WTC11 (cell line): ENCODE results near the gene LMBR1. TPM values are rescaled to one million over a fixed set of nuclear protein-coding genes. Genes with fewer than 3 reads are reported as not detected.
"Not testable (repeated sequence)": the region's sequence is repeated elsewhere in the genome, so short reads cannot be mapped to it uniquely, and the experiment has no call there.

Experiments used
- ATAC-seq: fragments of 200-7000 bp; cut with Tn5 transposase; 2 replicates; pipeline ENCODE4 v1.10.0; 2021; ENCODE audit warnings: mild to moderate bottlenecking, moderate library complexity
- CTCF ChIA-PET: fragments of 300-600 bp; sonication (Branson Sonifier 250); formaldehyde crosslinking; loops from one replicate; lab custom pipeline; 2021; ENCODE audit warnings: antibody characterized with exemption; lab: Charles Lee
- POLR2A ChIA-PET: fragments of 350-600 bp; sonication (Branson Sonifier 250); formaldehyde crosslinking; loops from one replicate; lab custom pipeline; 2021; ENCODE audit warnings: antibody characterized with exemption; lab: Charles Lee
- DNase-seq: peaks from one replicate; pipeline ENCODE4 v3.0.0; 2021; ENCODE audit warnings: low spot score
- H3K27ac Mint-ChIP-seq: 2 replicates; pipeline ENCODE4 v1.8.0; 2021; ENCODE audit warnings: mixed read lengths
- H3K27me3 Mint-ChIP-seq: 2 replicates; pipeline ENCODE4 v1.8.0; 2021; ENCODE audit warnings: low read depth, mild to moderate bottlenecking, moderate library complexity, mixed read lengths
- H3K36me3 Mint-ChIP-seq: 2 replicates; pipeline ENCODE4 v1.8.0; 2021; ENCODE audit warnings: mixed read lengths
- H3K4me1 Mint-ChIP-seq: 2 replicates; pipeline ENCODE4 v1.8.0; 2022; ENCODE audit warnings: mixed read lengths
- H3K4me3 Mint-ChIP-seq: 2 replicates; pipeline ENCODE4 v1.8.0; 2021; ENCODE audit warnings: mild to moderate bottlenecking, moderate library complexity, mixed read lengths
- H3K9me3 Mint-ChIP-seq: 2 replicates; pipeline ENCODE4 v1.8.0; 2021; ENCODE audit warnings: mixed read lengths
- ESRRA ChIP-seq: sonication (generic); formaldehyde crosslinking; IDR thresholded peaks from 2 replicates; pipeline ENCODE4 v1.8.1; 2022; ENCODE audit warnings: mild to moderate bottlenecking, missing genetic modification reagents, borderline replicate concordance
- GABPB1 ChIP-seq: sonication (generic); formaldehyde crosslinking; IDR thresholded peaks from 2 replicates; pipeline ENCODE4 v1.8.1; 2023; ENCODE audit warnings: mild to moderate bottlenecking, missing genetic modification reagents
- KAT7 ChIP-seq: sonication (generic); formaldehyde crosslinking; IDR thresholded peaks from 2 replicates; pipeline ENCODE4 v1.8.1; 2023; ENCODE audit warnings: missing genetic modification reagents, mild to moderate bottlenecking, borderline replicate concordance
- NR2C2 ChIP-seq: sonication (generic); formaldehyde crosslinking; IDR thresholded peaks from 2 replicates; pipeline ENCODE4 v1.8.0; 2022; ENCODE audit warnings: mild to moderate bottlenecking, missing genetic modification reagents
- SP1 ChIP-seq: sonication (generic); formaldehyde crosslinking; conservative IDR thresholded peaks from 2 replicates; pipeline ENCODE4 v1.8.1; 2022; ENCODE audit warnings: missing genetic modification reagents
- TP53 ChIP-seq: sonication (generic); formaldehyde crosslinking; IDR thresholded peaks from 2 replicates; pipeline ENCODE4 v1.8.1; 2023; ENCODE audit warnings: mild to moderate bottlenecking, missing genetic modification reagents
- ZNF396 ChIP-seq: fragments of 250-450 bp; sonication (Bioruptor Pico); IDR thresholded peaks from 2 replicates; pipeline ENCODE4 v1.8.0; 2021; ENCODE audit warnings: mild to moderate bottlenecking, moderate library complexity, borderline replicate concordance
- total RNA-seq: library from RNA; stranded (reverse); gene quantifications from 3 replicates; pipeline ENCODE4 v1.2.3, GENCODE V29; 2021
- TF ChIP-seq, protein P1 (sequence below): sonication (generic); formaldehyde crosslinking; IDR thresholded peaks from 2 replicates; pipeline ENCODE4 v1.8.1; 2023; ENCODE audit warnings: mild to moderate bottlenecking, moderate library complexity, missing genetic modification reagents
- TF ChIP-seq, protein P2 (sequence below): sonication (generic); formaldehyde crosslinking; IDR thresholded peaks from 2 replicates; pipeline ENCODE4 v1.8.0; 2023; ENCODE audit warnings: mild to moderate bottlenecking, missing genetic modification reagents
- TF ChIP-seq, protein P3 (sequence below): sonication (generic); formaldehyde crosslinking; IDR thresholded peaks from 2 replicates; pipeline ENCODE4 v1.8.0; 2023; ENCODE audit warnings: missing genetic modification reagents
- TF ChIP-seq, protein P4 (sequence below): fragments of 250-450 bp; sonication (Bioruptor Pico); IDR thresholded peaks from 2 replicates; pipeline ENCODE4 v1.9.0; 2021; ENCODE audit warnings: moderate library complexity, mild to moderate bottlenecking, inconsistent platforms, borderline replicate concordance
- TF ChIP-seq, protein P5 (sequence below): sonication (generic); formaldehyde crosslinking; IDR thresholded peaks from 2 replicates; pipeline ENCODE4 v1.8.1; 2022; ENCODE audit warnings: mild to moderate bottlenecking, moderate library complexity, missing genetic modification reagents

The LMBR1 gene
- total RNA-seq, 1 experiment from 2014 or later = 55.6 TPM

DNA sequence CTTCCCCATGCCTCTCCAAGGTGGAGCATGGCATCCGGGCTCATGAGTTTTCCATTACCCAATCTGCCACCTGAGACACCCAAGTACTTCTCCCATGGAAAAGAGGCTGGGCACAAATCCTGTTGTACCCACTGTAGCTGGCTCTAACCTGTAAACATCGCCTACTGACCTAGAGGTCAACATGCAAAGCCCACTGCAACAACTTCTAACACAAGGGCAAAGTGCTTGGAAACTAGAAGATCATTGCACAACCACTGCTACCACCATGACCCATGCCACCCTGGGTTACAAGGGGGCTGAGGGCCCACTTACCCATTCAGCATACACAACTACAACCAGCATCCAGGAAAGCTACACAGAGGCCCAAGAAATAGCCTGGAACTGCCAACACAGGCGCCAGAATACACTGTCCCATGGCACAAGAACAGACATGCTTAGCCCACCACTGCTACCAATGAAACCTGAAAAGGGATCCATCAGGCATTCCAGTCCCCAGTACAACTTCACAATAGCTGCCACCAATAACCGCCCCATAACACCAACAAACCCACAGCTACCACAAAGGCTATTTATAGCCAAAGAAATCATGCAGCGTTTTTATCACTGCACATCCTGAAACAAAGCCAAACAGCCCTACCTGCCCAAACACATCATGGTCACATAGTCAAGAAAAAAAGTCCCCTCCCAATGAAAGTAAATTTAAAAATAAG, 189.1 kb downstream of the LMBR1 start:
- POLR2A ChIA-PET = interaction anchor here (0.5 kb wide), 1 partner anchor 434 kb away, joined by 3 read pairs; no protein-coding TSS in a partner anchor
- Mint-ChIP-seq H3K4me1 (no peaks in the 10 kb centered on the region), H3K36me3 (peaks cover 32% of the 10 kb centered on the region), H3K9me3 (peaks cover 26% of the 10 kb centered on the region)
- no peak for DNase-seq
- CTCF ChIA-PET = interaction anchor here (0.7 kb wide), 1 partner anchor 99 kb away, joined by 3 read pairs; no protein-coding TSS in a partner anchor
- ATAC-seq = no peak
- TF ChIP-seq, protein P1, sequence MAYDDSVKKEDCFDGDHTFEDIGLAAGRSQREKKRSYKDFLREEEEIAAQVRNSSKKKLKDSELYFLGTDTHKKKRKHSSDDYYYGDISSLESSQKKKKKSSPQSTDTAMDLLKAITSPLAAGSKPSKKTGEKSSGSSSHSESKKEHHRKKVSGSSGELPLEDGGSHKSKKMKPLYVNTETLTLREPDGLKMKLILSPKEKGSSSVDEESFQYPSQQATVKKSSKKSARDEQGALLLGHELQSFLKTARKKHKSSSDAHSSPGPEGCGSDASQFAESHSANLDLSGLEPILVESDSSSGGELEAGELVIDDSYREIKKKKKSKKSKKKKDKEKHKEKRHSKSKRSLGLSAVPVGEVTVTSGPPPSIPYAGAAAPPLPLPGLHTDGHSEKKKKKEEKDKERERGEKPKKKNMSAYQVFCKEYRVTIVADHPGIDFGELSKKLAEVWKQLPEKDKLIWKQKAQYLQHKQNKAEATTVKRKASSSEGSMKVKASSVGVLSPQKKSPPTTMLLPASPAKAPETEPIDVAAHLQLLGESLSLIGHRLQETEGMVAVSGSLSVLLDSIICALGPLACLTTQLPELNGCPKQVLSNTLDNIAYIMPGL (CRISPR knock-in tag) = no peak
- TF ChIP-seq NR2C2 = no peak
- TF ChIP-seq, protein P2, sequence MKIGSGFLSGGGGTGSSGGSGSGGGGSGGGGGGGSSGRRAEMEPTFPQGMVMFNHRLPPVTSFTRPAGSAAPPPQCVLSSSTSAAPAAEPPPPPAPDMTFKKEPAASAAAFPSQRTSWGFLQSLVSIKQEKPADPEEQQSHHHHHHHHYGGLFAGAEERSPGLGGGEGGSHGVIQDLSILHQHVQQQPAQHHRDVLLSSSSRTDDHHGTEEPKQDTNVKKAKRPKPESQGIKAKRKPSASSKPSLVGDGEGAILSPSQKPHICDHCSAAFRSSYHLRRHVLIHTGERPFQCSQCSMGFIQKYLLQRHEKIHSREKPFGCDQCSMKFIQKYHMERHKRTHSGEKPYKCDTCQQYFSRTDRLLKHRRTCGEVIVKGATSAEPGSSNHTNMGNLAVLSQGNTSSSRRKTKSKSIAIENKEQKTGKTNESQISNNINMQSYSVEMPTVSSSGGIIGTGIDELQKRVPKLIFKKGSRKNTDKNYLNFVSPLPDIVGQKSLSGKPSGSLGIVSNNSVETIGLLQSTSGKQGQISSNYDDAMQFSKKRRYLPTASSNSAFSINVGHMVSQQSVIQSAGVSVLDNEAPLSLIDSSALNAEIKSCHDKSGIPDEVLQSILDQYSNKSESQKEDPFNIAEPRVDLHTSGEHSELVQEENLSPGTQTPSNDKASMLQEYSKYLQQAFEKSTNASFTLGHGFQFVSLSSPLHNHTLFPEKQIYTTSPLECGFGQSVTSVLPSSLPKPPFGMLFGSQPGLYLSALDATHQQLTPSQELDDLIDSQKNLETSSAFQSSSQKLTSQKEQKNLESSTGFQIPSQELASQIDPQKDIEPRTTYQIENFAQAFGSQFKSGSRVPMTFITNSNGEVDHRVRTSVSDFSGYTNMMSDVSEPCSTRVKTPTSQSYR (CRISPR knock-in tag) = no peak
- TF ChIP-seq, protein P3, sequence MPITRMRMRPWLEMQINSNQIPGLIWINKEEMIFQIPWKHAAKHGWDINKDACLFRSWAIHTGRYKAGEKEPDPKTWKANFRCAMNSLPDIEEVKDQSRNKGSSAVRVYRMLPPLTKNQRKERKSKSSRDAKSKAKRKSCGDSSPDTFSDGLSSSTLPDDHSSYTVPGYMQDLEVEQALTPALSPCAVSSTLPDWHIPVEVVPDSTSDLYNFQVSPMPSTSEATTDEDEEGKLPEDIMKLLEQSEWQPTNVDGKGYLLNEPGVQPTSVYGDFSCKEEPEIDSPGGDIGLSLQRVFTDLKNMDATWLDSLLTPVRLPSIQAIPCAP (CRISPR knock-in tag) = no peak
- TF ChIP-seq ESRRA = no peak
- TF ChIP-seq, all 79 proteins: peak for 0
- H3K27ac Mint-ChIP-seq = no peak overlapping the region
- no peaks in the 10 kb centered on the region for H3K27me3 Mint-ChIP-seq
- no peak overlapping the region for H3K4me3 Mint-ChIP-seq

DNA sequence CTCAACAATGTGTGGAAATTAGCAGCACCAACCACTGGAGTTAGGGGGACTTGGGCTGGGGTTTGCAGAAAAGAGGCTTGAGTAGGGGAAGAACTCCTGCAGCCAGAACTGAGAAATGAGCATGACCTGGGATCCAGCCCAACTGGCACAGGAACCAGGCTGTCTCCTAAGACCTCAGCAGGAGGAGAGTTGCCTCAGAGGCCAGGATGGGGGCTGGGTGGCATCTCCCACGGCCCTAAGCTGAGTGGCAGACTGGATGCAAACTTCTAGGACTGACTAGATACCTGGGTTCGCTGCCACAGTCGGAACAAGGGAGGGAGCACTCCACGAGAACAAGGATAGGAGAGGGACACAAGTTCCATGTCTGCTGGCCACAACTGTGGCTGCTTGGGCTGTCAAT, 189.8 kb downstream of the LMBR1 start:
- H3K27me3 Mint-ChIP-seq = no peaks in the 10 kb centered on the region
- peaks cover 33% of the 10 kb centered on the region for H3K9me3 Mint-ChIP-seq
- peaks cover 39% of the 10 kb centered on the region for H3K36me3 Mint-ChIP-seq
- H3K27ac Mint-ChIP-seq = no peak overlapping the region
- ChIA-PET POLR2A (no interaction called here), CTCF (no interaction called here)
- no peak overlapping the region for H3K4me3 Mint-ChIP-seq
- TF ChIP-seq, protein P4, sequence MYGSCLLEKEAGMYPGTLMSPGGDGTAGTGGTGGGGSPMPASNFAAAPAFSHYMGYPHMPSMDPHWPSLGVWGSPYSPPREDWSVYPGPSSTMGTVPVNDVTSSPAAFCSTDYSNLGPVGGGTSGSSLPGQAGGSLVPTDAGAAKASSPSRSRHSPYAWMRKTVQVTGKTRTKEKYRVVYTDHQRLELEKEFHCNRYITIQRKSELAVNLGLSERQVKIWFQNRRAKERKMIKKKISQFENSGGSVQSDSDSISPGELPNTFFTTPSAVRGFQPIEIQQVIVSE = no peak
- TF ChIP-seq GABPB1 (CRISPR knock-in tag) = no peak
- no peaks in the 10 kb centered on the region for H3K4me1 Mint-ChIP-seq
- no peak for ATAC-seq
- no peak for DNase-seq

DNA sequence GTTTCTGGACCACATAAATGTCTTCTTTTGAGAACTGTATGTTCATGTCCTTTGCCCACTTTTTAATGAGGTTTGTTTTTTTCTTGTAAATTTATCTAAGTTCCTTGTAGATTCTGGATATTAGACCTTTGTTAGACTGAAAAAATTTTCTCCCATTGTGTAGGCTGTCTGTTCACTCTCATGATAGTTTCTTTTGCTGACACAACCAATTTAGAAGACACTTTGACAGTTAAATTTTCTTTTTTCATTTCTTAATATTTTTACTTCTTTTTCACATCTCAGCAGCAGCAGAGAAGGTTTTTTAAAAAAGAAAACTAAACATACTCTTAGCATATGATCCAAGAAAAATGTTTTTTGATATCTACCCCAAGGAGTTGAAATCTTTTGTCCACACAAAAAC, 190.6 kb downstream of the LMBR1 start:
- H3K4me1 Mint-ChIP-seq = no peaks in the 10 kb centered on the region
- POLR2A ChIA-PET = no interaction called here
- TF ChIP-seq, protein P5, sequence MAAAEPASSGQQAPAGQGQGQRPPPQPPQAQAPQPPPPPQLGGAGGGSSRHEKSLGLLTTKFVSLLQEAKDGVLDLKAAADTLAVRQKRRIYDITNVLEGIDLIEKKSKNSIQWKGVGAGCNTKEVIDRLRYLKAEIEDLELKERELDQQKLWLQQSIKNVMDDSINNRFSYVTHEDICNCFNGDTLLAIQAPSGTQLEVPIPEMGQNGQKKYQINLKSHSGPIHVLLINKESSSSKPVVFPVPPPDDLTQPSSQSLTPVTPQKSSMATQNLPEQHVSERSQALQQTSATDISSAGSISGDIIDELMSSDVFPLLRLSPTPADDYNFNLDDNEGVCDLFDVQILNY (CRISPR knock-in tag) = no peak
- no peak for TF ChIP-seq ZNF396 (CRISPR knock-in tag)
- TF ChIP-seq NR2C2 = no peak
- TF ChIP-seq TP53 (CRISPR knock-in tag) = no peak
- no peak for TF ChIP-seq KAT7 (CRISPR knock-in tag)
- no peak for TF ChIP-seq SP1 (CRISPR knock-in tag)
- TF ChIP-seq, all 79 proteins: peak for 0
- H3K9me3 Mint-ChIP-seq = peaks cover 42% of the 10 kb centered on the region
- no peak for DNase-seq
- H3K27ac Mint-ChIP-seq = no peak overlapping the region
- ATAC-seq = no peak
- CTCF ChIA-PET = no interaction called here
- no peaks in the 10 kb centered on the region for H3K27me3 Mint-ChIP-seq
- H3K36me3 Mint-ChIP-seq = peaks cover 47% of the 10 kb centered on the region
- no peak overlapping the region for H3K4me3 Mint-ChIP-seq

DNA sequence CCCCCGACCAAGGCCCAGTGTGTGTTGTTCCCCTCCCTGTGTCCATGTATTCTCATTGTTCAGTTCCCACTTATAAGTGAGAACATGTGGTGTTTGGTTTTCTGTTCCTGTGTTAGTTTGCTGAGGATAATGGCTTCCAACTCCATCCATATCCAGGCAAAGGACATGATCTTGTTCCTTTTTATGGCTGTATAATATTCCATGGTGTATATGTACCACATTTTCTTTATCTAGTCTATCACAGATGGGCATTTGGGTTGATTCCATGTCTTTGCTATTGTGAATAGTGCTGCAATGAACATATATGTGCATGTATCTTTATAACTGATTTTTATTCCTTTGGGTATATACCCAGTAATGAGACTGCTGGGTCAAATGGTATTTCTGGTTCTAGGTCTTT, 191.2 kb downstream of the LMBR1 start:
- H3K27ac Mint-ChIP-seq, DNase-seq, H3K27me3 Mint-ChIP-seq, CTCF ChIA-PET, ATAC-seq, H3K4me1 Mint-ChIP-seq, H3K4me3 Mint-ChIP-seq, POLR2A ChIA-PET: not testable (repeated sequence)
- peaks cover 48% of the 10 kb centered on the region for H3K9me3 Mint-ChIP-seq
- H3K36me3 Mint-ChIP-seq = peaks cover 54% of the 10 kb centered on the region

DNA sequence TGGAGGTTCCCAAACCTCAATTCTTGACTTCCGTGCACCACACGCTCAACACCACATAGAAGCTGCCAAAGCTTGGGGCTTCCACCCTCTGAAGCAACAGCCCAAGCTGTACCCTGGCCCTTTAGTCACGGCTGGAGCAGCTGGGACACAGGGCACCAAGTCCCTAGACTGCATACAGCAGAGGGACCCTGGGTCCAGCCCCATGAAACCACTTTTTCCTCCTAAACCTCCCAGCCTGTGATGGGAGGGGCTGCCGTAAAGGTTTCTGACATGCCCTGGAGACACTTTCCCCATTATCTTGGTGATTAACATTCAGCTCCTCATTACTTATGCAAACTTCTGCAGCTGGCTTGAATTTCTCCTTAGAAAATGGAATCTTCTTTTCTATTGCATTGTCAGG, 194.5 kb downstream of the LMBR1 start:
- CTCF ChIA-PET, DNase-seq, ATAC-seq, POLR2A ChIA-PET, H3K4me1 Mint-ChIP-seq, H3K27me3 Mint-ChIP-seq, H3K27ac Mint-ChIP-seq, H3K4me3 Mint-ChIP-seq: not testable (repeated sequence)
- peaks cover 72% of the 10 kb centered on the region for H3K36me3 Mint-ChIP-seq
- H3K9me3 Mint-ChIP-seq = peaks cover 65% of the 10 kb centered on the region

DNA sequence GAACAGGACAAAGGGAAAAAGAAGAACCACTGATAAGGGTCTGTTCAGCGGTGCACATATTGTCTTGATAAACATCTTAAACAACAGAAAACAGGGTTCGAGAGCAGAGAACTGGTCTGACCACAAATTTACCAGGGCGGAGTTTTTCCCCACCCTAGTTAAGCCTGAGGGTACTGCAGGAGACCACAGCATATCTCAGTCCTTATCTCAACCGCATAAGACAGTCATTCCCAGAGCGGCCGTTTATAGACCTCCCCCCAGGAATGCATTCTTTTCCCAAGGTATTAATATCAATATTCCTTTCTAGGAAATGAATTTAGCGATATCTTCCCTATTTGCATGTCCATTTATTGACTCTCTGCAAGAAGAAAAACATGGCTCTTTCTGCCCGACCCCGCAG, 195.7 kb downstream of the LMBR1 start:
- DNase-seq, H3K4me3 Mint-ChIP-seq, CTCF ChIA-PET, H3K4me1 Mint-ChIP-seq, H3K27me3 Mint-ChIP-seq, ATAC-seq, H3K27ac Mint-ChIP-seq, POLR2A ChIA-PET: not testable (repeated sequence)
- Mint-ChIP-seq H3K9me3 (peaks cover 58% of the 10 kb centered on the region), H3K36me3 (peaks cover 64% of the 10 kb centered on the region)
